ENCODE data around the gene TMCC1. TPM values are rescaled to one million over a fixed set of nuclear protein-coding genes. Genes with fewer than 3 reads are reported as not detected.

TMCC1 gene
- total RNA-seq, 1 donor from 2014 or later, result 24.3 TPM

- TF ChIP-seq, protein P1, sequence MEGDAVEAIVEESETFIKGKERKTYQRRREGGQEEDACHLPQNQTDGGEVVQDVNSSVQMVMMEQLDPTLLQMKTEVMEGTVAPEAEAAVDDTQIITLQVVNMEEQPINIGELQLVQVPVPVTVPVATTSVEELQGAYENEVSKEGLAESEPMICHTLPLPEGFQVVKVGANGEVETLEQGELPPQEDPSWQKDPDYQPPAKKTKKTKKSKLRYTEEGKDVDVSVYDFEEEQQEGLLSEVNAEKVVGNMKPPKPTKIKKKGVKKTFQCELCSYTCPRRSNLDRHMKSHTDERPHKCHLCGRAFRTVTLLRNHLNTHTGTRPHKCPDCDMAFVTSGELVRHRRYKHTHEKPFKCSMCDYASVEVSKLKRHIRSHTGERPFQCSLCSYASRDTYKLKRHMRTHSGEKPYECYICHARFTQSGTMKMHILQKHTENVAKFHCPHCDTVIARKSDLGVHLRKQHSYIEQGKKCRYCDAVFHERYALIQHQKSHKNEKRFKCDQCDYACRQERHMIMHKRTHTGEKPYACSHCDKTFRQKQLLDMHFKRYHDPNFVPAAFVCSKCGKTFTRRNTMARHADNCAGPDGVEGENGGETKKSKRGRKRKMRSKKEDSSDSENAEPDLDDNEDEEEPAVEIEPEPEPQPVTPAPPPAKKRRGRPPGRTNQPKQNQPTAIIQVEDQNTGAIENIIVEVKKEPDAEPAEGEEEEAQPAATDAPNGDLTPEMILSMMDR (conservative IDR thresholded peaks at IDR 0.05; ENCODE audit: low read depth, low read length), result no peak
- no peak overlapping the region for H3K4me3 ChIP-seq (ENCODE audit: low read depth, low read length)
- no peak for DNase-seq (ENCODE audit: low read depth)
Observed at GRCh38 chr3:129618901-129619671, 274.4 kb downstream of the TMCC1 start.

GRCh38 chr3:129618186-129618820, 275.2 kb downstream of the TMCC1 start:
- TF ChIP-seq, protein P1 (conservative IDR thresholded peaks at IDR 0.05; ENCODE audit: low read depth, low read length), result no peak
- no peak overlapping the region for H3K4me3 ChIP-seq (ENCODE audit: low read depth, low read length)
- no peak for DNase-seq (ENCODE audit: low read depth)

- no peak for DNase-seq (ENCODE audit: low read depth)
- TF ChIP-seq, protein P1 (conservative IDR thresholded peaks at IDR 0.05; ENCODE audit: low read depth, low read length), result no peak
Observed at GRCh38 chr3:129617381-129618185, 275.9 kb downstream of the TMCC1 start.

DNA sequence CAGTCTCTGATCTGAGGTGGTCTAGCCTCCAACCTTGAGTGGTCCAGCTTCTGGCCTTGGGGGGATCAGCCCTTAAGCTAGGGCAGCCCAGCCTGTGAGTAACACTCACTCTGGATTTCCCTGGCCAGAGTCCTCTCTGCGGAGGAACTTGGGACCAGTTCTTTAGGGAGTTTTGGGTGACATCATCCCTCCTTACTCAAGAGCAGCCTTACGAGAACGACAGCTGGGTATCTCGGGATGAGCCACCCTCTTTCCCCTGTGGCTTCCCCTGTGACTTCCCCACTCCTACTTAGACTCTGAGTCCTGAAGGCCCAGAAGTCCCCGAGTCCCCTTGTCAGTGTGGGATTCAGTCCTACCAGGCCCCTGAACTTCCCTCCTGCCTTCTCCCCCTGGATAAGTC, 276.8 kb downstream of the TMCC1 start:
- TF ChIP-seq, protein P1 (conservative IDR thresholded peaks at IDR 0.05; ENCODE audit: low read depth, low read length), result no peak
- no peak for DNase-seq (ENCODE audit: low read depth)
- H3K4me3 ChIP-seq (ENCODE audit: low read depth, low read length), result no peak overlapping the region

More at GRCh38 chr3:129617381-129618185, 275.9 kb downstream of the TMCC1 start:
- no peak overlapping the region for H3K4me3 ChIP-seq (ENCODE audit: low read depth, low read length)

- no peak overlapping the region for H3K4me3 ChIP-seq (ENCODE audit: low read depth, low read length)
- TF ChIP-seq, protein P1 (conservative IDR thresholded peaks at IDR 0.05; ENCODE audit: low read depth, low read length), result no peak
- no peak for DNase-seq (ENCODE audit: low read depth)
Observed at GRCh38 chr3:129616291-129616690, 277.2 kb downstream of the TMCC1 start.

- TF ChIP-seq, protein P1 (conservative IDR thresholded peaks at IDR 0.05; ENCODE audit: low read depth, low read length), result no peak
- no peak for DNase-seq (ENCODE audit: low read depth)
- no peak overlapping the region for H3K4me3 ChIP-seq (ENCODE audit: low read depth, low read length)
Observed at GRCh38 chr3:129615751-129616281, 277.7 kb downstream of the TMCC1 start.
